GM13977 (cell line): ENCODE results near the gene WDR37.
"Not testable (repeated sequence)": the region's sequence is repeated elsewhere in the genome, so short reads cannot be mapped to it uniquely, and the experiment has no call there.

ENCODE experiments used
- DNase-seq: peaks from one replicate; pipeline ENCODE4 v3.0.0; 2012; ENCODE audit warnings: low spot score
- in situ Hi-C: fragments of 300-500 bp; cut with MboI; formaldehyde crosslinking; loops from one replicate; pipeline ENCODE4 v1.12.0; 2022; ENCODE audit warnings: low sequenced_read_pairs, low pct_unique_long_range_greater_than_20kb, mixed read lengths, inconsistent platforms; ENCODE audit not compliant: unreplicated experiment
- TF ChIP-seq, protein P1 (sequence below): IDR thresholded peaks from 2 replicates; pipeline ENCODE4 v1.5.1; 2012; ENCODE audit warnings: mild to moderate bottlenecking, control low read depth; ENCODE audit not compliant: insufficient read depth; ENCODE audit errors: extremely low read depth, missing control alignments

WDR37 gene

DNA sequence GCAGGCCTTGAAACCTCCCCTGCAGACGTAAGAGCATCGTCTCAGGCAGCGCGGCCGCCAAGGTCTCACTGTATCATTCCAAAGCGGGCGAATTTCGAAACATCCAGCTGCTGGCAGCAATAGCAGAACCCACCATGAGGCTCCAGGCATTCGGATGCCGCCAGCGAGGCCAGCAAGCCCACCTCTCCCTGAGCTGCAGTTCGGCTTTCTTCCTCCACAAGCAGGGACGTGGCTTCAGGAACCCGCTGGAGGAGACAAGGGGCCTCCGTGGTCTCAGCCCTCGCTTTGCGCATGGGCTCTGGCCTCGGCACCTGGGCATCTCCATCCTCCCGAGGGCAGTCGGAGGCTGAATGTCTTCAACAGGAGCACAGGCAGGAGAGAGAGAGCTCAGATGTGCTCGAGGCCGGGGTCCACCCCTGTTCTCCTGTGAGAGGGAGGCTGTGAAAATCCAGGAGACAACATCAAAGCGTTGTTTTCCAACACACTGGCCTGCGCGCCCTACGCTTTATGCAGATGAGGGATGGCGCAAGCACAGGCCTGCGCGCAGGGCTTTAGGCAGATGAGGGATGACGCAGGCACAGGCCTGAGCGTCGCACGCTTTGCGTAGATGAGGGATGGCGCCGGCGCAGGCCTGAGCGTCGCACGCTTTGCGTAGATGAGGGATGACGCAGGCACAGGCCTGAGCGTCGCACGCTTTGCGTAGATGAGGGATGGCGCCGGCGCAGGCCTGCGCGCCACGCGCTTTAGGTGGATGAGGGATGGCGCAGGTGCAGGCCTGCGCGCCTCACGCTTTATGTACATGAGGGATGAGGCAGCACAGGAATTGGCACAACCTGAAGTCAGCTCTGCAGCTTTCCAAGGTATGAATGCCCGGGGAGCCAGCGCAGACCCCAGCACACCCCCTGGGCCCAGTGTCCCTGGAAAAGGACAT is 103.2 kb downstream of the WDR37 start:
- in situ Hi-C loops: no loop called here
- no peak for DNase-seq
- TF ChIP-seq, protein P1, sequence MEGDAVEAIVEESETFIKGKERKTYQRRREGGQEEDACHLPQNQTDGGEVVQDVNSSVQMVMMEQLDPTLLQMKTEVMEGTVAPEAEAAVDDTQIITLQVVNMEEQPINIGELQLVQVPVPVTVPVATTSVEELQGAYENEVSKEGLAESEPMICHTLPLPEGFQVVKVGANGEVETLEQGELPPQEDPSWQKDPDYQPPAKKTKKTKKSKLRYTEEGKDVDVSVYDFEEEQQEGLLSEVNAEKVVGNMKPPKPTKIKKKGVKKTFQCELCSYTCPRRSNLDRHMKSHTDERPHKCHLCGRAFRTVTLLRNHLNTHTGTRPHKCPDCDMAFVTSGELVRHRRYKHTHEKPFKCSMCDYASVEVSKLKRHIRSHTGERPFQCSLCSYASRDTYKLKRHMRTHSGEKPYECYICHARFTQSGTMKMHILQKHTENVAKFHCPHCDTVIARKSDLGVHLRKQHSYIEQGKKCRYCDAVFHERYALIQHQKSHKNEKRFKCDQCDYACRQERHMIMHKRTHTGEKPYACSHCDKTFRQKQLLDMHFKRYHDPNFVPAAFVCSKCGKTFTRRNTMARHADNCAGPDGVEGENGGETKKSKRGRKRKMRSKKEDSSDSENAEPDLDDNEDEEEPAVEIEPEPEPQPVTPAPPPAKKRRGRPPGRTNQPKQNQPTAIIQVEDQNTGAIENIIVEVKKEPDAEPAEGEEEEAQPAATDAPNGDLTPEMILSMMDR: no peak

DNA sequence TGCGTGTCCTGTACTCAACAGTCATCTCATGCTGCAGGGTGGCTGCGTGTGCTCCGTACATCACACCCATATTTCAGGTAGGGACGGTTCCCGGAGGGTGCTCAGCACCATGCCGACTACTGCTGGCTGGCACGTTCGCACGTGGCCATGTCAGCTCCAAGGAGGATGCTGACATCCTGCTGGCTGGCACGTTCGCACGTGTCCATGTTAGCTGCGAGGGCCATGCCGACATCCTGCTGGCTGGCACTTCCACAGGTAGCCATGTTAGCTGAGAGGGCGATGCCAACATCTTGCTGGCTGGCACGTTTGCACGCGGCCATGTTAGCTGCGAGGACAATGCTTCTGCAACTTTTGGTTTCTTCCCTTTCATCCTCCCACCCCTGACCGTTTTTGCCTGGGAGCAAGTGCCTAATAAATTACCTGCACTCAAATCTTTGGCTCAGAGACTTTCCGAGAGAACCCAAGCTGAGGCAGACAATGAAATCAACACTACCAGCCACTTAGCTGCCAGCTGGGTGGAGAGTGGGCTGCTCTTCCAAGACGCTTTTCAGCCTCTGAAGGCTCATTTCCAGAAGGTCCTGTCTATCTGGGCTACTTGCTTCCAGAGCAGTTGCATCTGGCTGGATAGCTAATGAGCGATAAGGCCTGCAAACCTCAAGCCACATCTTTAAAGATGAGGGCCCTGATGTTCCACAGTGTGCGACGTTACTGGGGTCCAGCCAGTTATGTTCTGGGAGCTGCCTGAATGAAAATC is 104.6 kb downstream of the WDR37 start:
- in situ Hi-C loops: no loop called here

DNA sequence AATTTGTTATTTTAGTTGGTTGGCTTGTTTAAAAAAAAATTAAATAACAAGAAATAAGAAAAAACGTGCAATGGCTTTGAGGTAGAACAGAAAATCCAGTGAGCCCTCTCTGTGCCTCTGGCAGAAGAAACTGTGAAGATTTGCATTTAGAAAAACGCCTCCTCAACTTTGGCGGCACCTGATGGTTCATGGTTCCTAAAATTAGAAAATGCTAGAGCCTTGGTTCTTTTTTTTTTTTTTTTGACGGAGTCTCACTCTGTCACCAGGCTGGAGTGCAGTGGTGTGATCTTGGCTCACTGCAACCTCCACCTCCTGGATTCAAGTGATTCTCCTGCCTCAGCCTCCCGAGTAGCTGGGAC is 105.1 kb downstream of the WDR37 start:
- in situ Hi-C loops: not testable (repeated sequence)

More for the DNA sequence above, 104.6 kb downstream of the WDR37 start:
- TF ChIP-seq, protein P1: no peak
- DNase-seq: no peak

GRCh38 chr10:1162481-1163203 is 106.5 kb downstream of the WDR37 start:
- no peak for DNase-seq
- TF ChIP-seq, protein P1: no peak
- in situ Hi-C loops: no loop called here

More for the DNA sequence above, 105.1 kb downstream of the WDR37 start:
- not testable (repeated sequence) for DNase-seq

GRCh38 chr10:1163204-1163660 is 107.0 kb downstream of the WDR37 start:
- DNase-seq: no peak
- in situ Hi-C loops: no loop called here
- TF ChIP-seq, protein P1: no peak

GRCh38 chr10:1163831-1164230 is 107.6 kb downstream of the WDR37 start:
- TF ChIP-seq, protein P1: no peak
- in situ Hi-C loops: no loop called here

More at GRCh38 chr10:1163831-1164230, 107.6 kb downstream of the WDR37 start:
- no peak for DNase-seq
